Measurements from ENCODE around the gene CAPS. TPM values are rescaled to one million over a fixed set of nuclear protein-coding genes. Genes with fewer than 3 reads are reported as not detected.
A peak's percentile ranks its signal among the peaks of the same experiment; 100 is the strongest.

CAPS gene
- total RNA-seq, 1 donor from 2014 or later: 2.7 TPM

GRCh38 chr19:5905114-5905778, 8.8 kb upstream of the CAPS start:
- intact Hi-C loops (cut with DNase I): loop anchor here (5.0 kb wide), 1 partner anchor 62 kb away; no protein-coding TSS in a partner anchor
- DNase-seq (ENCODE audit: low spot score): no peak

GRCh38 chr19:5907241-5907640, 6.8 kb upstream of the CAPS start:
- DNase-seq (ENCODE audit: low spot score): no peak
- intact Hi-C loops (cut with DNase I): loop anchor here (5.0 kb wide), 1 partner anchor 60 kb away; no protein-coding TSS in a partner anchor

- no peak for DNase-seq (ENCODE audit: low spot score)
- intact Hi-C loops (cut with DNase I): loop anchor here (5.0 kb wide), 1 partner anchor 58 kb away; no protein-coding TSS in a partner anchor
Measured at GRCh38 chr19:5908773-5909442, 5.1 kb upstream of the CAPS start.

GRCh38 chr19:5910638-5910907, 3.5 kb upstream of the CAPS start:
- intact Hi-C loops (cut with DNase I): no loop called here
- DNase-seq (ENCODE audit: low spot score): no peak

- intact Hi-C loops (cut with DNase I): no loop called here
- DNase-seq (ENCODE audit: low spot score): no peak
Measured at GRCh38 chr19:5911366-5911765, 2.7 kb upstream of the CAPS start.

- DNase-seq (ENCODE audit: low spot score): no peak
- intact Hi-C loops (cut with DNase I): no loop called here
Measured at GRCh38 chr19:5914358-5914774, 312 bp downstream of the CAPS start.

GRCh38 chr19:5914946-5915781, 1.1 kb downstream of the CAPS start:
- intact Hi-C loops (cut with DNase I): no loop called here
- DNase-seq (ENCODE audit: low spot score): no peak

- intact Hi-C loops (cut with DNase I): no loop called here
- DNase-seq (ENCODE audit: low spot score): no peak
Measured at GRCh38 chr19:5915782-5916165, 1.7 kb downstream of the CAPS start.

- intact Hi-C loops (cut with DNase I): no loop called here
- DNase-seq (ENCODE audit: low spot score): no peak
Measured at GRCh38 chr19:5916181-5916708, 2.2 kb downstream of the CAPS start.

GRCh38 chr19:5917431-5918107, 3.5 kb downstream of the CAPS start:
- intact Hi-C loops (cut with DNase I): no loop called here
- DNase-seq (ENCODE audit: low spot score): no peak

- intact Hi-C loops (cut with DNase I): no loop called here
Measured at GRCh38 chr19:5918463-5919079, 4.5 kb downstream of the CAPS start.

GRCh38 chr19:5921516-5922160, 7.6 kb downstream of the CAPS start:
- DNase-seq (ENCODE audit: low spot score): no peak
- intact Hi-C loops (cut with DNase I): no loop called here

More at GRCh38 chr19:5918463-5919079, 4.5 kb downstream of the CAPS start:
- DNase-seq (ENCODE audit: low spot score): no peak

GRCh38 chr19:5922161-5922545, 8.1 kb downstream of the CAPS start:
- DNase-seq (ENCODE audit: low spot score): no peak
- intact Hi-C loops (cut with DNase I): no loop called here

- DNase-seq (ENCODE audit: low spot score): no peak
- intact Hi-C loops (cut with DNase I): no loop called here
Measured at GRCh38 chr19:5923356-5923755, 9.3 kb downstream of the CAPS start.

GRCh38 chr19:5925830-5926427, 11.9 kb downstream of the CAPS start:
- no peak for DNase-seq (ENCODE audit: low spot score)
- intact Hi-C loops (cut with DNase I): no loop called here

- DNase-seq (ENCODE audit: low spot score): peak; percentile 79
- intact Hi-C loops (cut with DNase I): no loop called here
Measured at GRCh38 chr19:5926641-5927440, 12.8 kb downstream of the CAPS start.

- intact Hi-C loops (cut with DNase I): no loop called here
- no peak for DNase-seq (ENCODE audit: low spot score)
Measured at GRCh38 chr19:5927441-5927821, 13.4 kb downstream of the CAPS start.

GRCh38 chr19:5929179-5929578, 15.1 kb downstream of the CAPS start:
- intact Hi-C loops (cut with DNase I): no loop called here

More at GRCh38 chr19:5929179-5929578, 15.1 kb downstream of the CAPS start:
- DNase-seq (ENCODE audit: low spot score): no peak
